ENCODE results near the gene MAD2L1BP. TPM values are rescaled to one million over a fixed set of nuclear protein-coding genes. Genes with fewer than 3 reads are reported as not detected.
A peak's percentile ranks its signal among the peaks of the same experiment; 100 is the strongest.
"Not testable (repeated sequence)": the region's sequence is repeated elsewhere in the genome, so short reads cannot be mapped to it uniquely, and the experiment has no call there.

The MAD2L1BP gene
- total RNA-seq, 1 experiment from 2014 or later = 33.5 TPM

DNA sequence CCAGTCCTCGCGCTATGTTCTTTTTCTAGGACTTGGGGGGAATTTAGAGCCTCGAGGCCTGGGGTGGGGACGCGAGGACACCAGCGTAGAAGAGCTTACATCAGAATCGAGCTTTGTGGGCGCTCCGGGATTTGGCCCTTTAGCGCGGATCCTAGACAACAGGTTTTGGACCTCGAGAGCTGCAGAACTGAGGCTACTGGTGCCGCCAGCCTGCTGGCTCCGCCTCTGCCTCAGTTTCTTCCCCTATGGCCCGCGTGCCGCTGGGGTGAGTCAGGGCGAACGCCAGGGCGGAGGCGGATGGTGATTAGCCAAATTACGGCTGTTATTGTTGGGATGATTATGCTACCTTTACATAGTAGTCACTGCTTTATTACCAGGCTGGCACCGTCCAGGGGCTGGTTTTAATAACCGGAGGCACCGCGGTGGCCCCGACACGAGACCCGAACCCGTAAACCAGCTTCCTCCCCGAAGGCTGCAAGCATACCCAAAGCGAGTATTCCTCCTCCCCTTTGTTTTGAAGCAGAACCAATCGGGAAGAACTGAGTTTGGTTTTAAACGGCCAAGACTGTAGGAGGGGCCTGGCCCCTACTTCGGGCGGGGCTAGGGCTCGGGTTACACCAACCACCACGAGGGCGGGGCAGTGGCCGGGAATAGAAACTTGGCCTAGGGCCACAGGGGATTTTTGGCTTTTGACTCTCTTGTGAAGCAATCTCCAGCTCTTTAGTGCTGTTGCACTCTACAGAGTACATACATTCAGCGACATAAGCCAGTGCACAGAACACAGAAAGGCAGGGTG lies 5.9 kb upstream of the MAD2L1BP start:
- peak overlapping the region; percentile 99 for H3K27ac Mint-ChIP-seq (ENCODE audit: unreplicated experiment)

GRCh38 chr6:43630980-43631619 lies 4.5 kb upstream of the MAD2L1BP start:
- H3K4me1 ChIP-seq = no peaks in the 10 kb centered on the region; the same call in 1 of the 2 replicates
- peaks cover 12% of the 10 kb centered on the region for H3K4me1 Mint-ChIP-seq (ENCODE audit: low read depth, unreplicated experiment)
- CTCF ChIA-PET = no interaction called here
- H3K27ac Mint-ChIP-seq (ENCODE audit: unreplicated experiment) = peak overlapping the region; percentile 99
- no peaks in the 10 kb centered on the region for H3K27me3 ChIP-seq (replicated peaks; ENCODE audit: control insufficient read depth, insufficient read depth, low read length)
- DNase-seq = no peak
- H3K27me3 Mint-ChIP-seq (ENCODE audit: insufficient read depth, unreplicated experiment) = no peaks in the 10 kb centered on the region
- no TSS peak for BruUV-seq (replicated peaks)
- H3K4me3 Mint-ChIP-seq (ENCODE audit: unreplicated experiment) = peak overlapping the region; percentile 61
- POLR2A ChIA-PET = no interaction called here
- no peaks in the 10 kb centered on the region for H3K9me3 Mint-ChIP-seq (ENCODE audit: unreplicated experiment)
- 0 out of 2 replicates have a peak, but pooled peaks cover 1% of the 10 kb centered on the region for H3K36me3 ChIP-seq (ENCODE audit: control insufficient read depth, insufficient read depth, low read length)
- peaks cover 33% of the 10 kb centered on the region for H3K36me3 Mint-ChIP-seq (ENCODE audit: insufficient read depth, unreplicated experiment)
- H3K4me3 ChIP-seq (ENCODE audit: low read depth, low read length) = no peak overlapping the region
- no peaks in the 10 kb centered on the region for H3K9me3 ChIP-seq
- TF ChIP-seq, protein P1, sequence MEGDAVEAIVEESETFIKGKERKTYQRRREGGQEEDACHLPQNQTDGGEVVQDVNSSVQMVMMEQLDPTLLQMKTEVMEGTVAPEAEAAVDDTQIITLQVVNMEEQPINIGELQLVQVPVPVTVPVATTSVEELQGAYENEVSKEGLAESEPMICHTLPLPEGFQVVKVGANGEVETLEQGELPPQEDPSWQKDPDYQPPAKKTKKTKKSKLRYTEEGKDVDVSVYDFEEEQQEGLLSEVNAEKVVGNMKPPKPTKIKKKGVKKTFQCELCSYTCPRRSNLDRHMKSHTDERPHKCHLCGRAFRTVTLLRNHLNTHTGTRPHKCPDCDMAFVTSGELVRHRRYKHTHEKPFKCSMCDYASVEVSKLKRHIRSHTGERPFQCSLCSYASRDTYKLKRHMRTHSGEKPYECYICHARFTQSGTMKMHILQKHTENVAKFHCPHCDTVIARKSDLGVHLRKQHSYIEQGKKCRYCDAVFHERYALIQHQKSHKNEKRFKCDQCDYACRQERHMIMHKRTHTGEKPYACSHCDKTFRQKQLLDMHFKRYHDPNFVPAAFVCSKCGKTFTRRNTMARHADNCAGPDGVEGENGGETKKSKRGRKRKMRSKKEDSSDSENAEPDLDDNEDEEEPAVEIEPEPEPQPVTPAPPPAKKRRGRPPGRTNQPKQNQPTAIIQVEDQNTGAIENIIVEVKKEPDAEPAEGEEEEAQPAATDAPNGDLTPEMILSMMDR (IDR thresholded peaks at IDR 0.05; ENCODE audit: insufficient read depth in 1 of 2, low read depth in 1 of 2, low read length in 1 of 2, severe bottlenecking in 1 of 2, unreplicated experiment in 1 of 2) = no peak
- intact Hi-C loops (cut with micrococcal nuclease; ENCODE audit: unreplicated experiment) = no loop called here

More for the DNA sequence above, 5.9 kb upstream of the MAD2L1BP start:
- no peaks in the 10 kb centered on the region for H3K9me3 ChIP-seq
- intact Hi-C loops (cut with micrococcal nuclease; ENCODE audit: unreplicated experiment) = loop anchor here (2.0 kb wide), 1 partner anchor 53 kb away; the partner anchor contains the start of genes POLH and XPO5
- peaks cover 22% of the 10 kb centered on the region for H3K36me3 Mint-ChIP-seq (ENCODE audit: insufficient read depth, unreplicated experiment)
- no peaks in the 10 kb centered on the region for H3K27me3 ChIP-seq (replicated peaks; ENCODE audit: control insufficient read depth, insufficient read depth, low read length)
- BruUV-seq (replicated peaks) = no TSS peak
- no peaks in the 10 kb centered on the region for H3K9me3 Mint-ChIP-seq (ENCODE audit: unreplicated experiment)
- POLR2A ChIA-PET = interaction anchor here (0.5 to 2.0 kb wide), 14 partner anchors 12 to 700 kb away, joined by 3 to 12 read pairs (median 5); partner anchors contain the start of genes CNPY3, LRRC73, VEGFA and XPO5
- H3K36me3 ChIP-seq (ENCODE audit: control insufficient read depth, insufficient read depth, low read length) = peaks cover 1% of the 10 kb centered on the region; the same call in 1 of the 2 replicates
- peak; percentile 95 to 96 for DNase-seq
- H3K4me3 ChIP-seq (ENCODE audit: low read depth, low read length) = peak overlapping the region; percentile 82
- H3K27me3 Mint-ChIP-seq (ENCODE audit: insufficient read depth, unreplicated experiment) = no peaks in the 10 kb centered on the region
- peak overlapping the region; percentile 91 for H3K4me3 Mint-ChIP-seq (ENCODE audit: unreplicated experiment)
- no peaks in the 10 kb centered on the region; the same call in 1 of the 2 replicates for H3K4me1 ChIP-seq
- TF ChIP-seq, protein P1 (IDR thresholded peaks at IDR 0.05; ENCODE audit: insufficient read depth in 1 of 2, low read depth in 1 of 2, low read length in 1 of 2, severe bottlenecking in 1 of 2, unreplicated experiment in 1 of 2) = no peak
- peaks cover 12% of the 10 kb centered on the region for H3K4me1 Mint-ChIP-seq (ENCODE audit: low read depth, unreplicated experiment)
- CTCF ChIA-PET = interaction anchor here (0.6 to 1.3 kb wide), 6 partner anchors 38 to 456 kb away, joined by 3 to 9 read pairs (median 3); no protein-coding TSS in a partner anchor

- H3K36me3 ChIP-seq (ENCODE audit: control insufficient read depth, insufficient read depth, low read length); H3K4me3 Mint-ChIP-seq (ENCODE audit: unreplicated experiment); DNase-seq; BruUV-seq (replicated peaks); intact Hi-C loops (cut with micrococcal nuclease; ENCODE audit: unreplicated experiment); H3K9me3 ChIP-seq; H3K27ac Mint-ChIP-seq (ENCODE audit: unreplicated experiment); H3K4me1 ChIP-seq; H3K4me3 ChIP-seq (ENCODE audit: low read depth, low read length); H3K4me1 Mint-ChIP-seq (ENCODE audit: low read depth, unreplicated experiment); CTCF ChIA-PET; H3K27me3 Mint-ChIP-seq (ENCODE audit: insufficient read depth, unreplicated experiment); H3K27me3 ChIP-seq (replicated peaks; ENCODE audit: control insufficient read depth, insufficient read depth, low read length); H3K9me3 Mint-ChIP-seq (ENCODE audit: unreplicated experiment): not testable (repeated sequence)
- peaks cover 38% of the 10 kb centered on the region for H3K36me3 Mint-ChIP-seq (ENCODE audit: insufficient read depth, unreplicated experiment)
- POLR2A ChIA-PET = interaction anchor here (0.6 kb wide), 1 partner anchor 117 kb away, joined by 3 read pairs; no protein-coding TSS in a partner anchor
These were observed 2.6 kb upstream of the MAD2L1BP start for GRCh38 chr6:43633002-43633401.
